GM21737 (cell line): ENCODE data around the gene KRTAP5-7.
"Not testable (repeated sequence)": the region's sequence is repeated elsewhere in the genome, so short reads cannot be mapped to it uniquely, and the experiment has no call there.

Source experiments
- ATAC-seq: cut with Tn5 transposase; IDR thresholded peaks from one replicate; pipeline ENCODE4 v1.9.1; 2021; ENCODE audit warnings: mild to moderate bottlenecking, moderate library complexity; ENCODE audit not compliant: unreplicated experiment

Gene KRTAP5-7, protein sequence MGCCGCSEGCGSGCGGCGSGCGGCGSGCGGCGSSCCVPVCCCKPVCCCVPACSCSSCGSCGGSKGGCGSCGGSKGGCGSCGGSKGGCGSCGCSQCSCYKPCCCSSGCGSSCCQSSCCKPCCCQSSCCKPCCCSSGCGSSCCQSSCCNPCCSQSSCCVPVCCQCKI

DNA sequence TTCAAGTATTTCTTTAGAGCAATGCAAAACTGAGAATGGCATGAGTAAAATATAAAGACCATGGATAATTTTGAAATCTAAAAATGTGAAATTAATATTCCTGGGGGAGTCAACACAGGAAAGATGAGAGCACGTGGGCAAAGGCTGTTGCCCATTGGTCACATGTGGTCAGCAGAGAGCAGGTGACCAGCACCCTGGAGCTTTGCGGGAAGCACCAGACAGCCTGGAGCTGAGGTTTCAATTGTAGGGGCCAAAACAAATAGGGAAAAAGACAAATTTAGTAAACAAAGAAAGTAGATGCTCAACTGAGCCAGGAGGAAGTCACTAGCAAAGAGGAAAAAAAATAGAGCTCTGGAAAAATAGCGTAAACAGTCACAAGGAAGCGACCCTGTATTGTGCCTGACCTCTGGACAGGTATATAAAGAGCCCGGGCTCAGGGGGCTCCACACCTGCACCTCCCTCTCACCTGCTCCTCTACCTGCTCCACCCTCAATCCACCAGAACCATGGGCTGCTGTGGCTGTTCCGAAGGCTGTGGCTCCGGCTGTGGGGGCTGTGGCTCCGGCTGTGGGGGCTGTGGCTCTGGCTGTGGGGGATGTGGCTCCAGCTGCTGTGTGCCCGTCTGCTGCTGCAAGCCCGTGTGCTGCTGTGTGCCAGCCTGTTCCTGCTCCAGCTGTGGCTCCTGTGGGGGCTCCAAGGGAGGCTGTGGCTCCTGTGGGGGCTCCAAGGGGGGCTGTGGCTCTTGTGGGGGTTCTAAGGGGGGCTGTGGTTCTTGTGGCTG lies at the start of gene KRTAP5-7:
KRTAP5-7 (plus strand) TSS at position 472 of the 780 bp plus-strand sequence; CDS start at position 506, 34 bp downstream.
- ATAC-seq = not testable (repeated sequence)

DNA sequence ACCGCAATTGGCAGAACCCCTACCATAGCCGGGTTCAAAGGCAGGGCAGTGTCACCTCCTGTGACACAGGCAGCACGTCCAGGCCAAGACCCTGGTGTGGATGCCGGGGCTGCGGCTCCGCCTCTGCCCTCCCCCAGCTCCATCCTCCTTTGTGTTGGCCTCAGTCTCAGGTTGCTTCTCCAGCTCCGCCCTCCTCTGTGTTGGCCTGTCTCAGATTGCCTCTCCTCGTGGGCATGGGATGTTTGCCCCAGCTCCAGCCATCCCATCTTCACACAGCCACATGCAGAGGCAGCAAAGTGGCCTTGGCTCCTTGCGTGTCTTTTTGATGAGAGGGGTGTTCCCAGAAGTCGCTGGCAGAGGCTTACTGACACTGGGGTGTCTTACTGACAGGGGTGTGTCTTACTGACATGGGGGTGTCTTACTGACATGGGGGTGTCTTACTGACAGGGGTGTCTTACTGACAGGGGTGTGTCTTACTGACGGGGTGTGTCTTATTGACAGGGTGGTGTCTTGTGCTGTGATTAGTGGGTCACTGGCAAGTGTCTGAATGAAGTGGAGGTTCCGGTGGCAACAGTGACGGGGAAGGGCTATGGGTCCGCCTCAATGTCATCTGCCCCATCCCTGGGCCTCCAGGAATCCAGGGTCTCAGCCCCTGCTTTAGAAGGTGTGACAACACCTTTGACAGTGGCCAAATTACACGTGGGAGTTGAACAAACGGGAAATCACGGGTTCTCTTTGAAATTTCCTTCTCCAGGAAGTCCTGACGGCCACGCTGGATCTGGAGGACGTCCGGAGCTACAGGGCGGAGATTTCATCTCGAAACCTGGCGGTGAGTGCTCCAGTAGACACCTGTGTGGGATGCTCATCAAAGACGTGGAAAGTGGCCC lies 49.2 kb upstream of the KRTAP5-7 start:
- ATAC-seq = no peak

DNA sequence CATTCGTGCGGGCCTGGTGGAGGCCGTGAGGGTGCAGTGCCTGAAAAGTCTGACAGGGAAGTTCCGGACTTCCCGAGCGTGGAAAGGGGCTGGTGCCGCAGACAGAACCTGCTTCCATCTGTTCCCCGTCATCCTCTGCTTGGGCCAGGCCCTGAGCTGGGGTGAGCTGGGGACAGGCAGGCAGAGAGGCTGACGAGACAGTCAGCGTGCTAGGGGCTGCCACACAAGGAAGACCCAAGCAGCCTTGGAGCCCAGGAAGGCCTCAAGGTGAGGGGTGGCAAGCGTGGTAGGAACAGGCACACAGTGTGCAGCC lies 48.6 kb upstream of the KRTAP5-7 start:
- no peak for ATAC-seq

DNA sequence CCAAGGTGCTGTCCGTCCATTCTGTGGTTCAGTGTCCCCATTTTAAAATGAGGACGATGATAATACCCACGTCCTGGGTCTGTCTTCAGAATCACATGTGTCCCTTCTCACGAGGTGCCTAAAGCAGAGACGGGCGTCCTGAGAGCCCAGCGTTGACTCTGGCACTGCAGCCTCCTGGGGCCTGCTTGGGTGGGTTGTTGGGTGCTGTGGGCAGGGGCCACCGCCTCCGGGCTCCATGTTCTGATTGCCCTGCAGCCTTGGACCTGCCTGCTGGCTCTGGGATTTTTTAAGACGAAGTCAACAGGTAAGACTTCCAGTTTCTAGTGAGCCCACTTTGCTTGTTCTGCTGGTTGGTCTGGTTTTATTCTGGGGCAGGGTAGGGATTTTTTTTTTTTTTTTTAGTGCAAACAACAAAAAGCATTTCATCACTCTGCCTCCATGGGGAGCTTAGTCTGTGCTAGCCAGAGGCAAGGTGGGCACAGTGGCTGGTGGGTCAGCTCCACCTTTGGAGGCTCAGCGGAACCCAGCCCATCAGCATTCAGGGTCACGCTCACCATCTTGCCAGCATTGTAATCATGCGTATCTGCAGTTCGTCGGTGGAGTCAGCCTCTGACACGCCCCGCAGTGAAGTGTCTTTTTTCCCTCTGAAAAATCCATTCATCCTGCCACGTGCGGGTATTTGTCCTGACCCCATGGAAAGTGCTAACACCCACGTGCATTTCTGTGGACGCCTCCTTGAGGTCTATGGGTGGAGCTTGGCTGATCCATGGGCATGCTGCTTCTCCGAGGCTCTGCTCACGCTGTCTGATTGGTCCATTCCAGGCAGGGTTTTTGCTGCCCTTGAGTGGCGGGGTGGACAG lies 45.7 kb upstream of the KRTAP5-7 start:
- ATAC-seq = no peak

DNA sequence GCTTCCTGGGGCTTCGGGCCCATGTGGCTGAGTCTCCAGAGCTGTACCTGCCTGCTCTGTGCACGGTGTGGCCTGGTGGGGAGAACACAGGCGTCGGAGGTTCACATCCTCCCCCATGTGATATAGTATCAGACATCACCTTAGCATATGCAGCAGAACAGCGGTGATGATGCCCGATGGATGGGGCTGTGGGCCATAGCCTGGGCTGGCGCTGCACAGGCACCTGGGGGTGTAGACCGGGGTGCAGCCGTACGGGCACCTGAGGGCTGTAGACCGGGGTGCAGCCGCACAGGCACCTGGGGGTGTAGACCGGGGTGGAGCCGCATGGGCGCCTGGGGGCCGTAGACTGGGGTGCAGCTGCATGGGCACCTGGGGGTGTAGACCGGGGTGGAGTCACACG lies 44.9 kb upstream of the KRTAP5-7 start:
- ATAC-seq = no peak

DNA sequence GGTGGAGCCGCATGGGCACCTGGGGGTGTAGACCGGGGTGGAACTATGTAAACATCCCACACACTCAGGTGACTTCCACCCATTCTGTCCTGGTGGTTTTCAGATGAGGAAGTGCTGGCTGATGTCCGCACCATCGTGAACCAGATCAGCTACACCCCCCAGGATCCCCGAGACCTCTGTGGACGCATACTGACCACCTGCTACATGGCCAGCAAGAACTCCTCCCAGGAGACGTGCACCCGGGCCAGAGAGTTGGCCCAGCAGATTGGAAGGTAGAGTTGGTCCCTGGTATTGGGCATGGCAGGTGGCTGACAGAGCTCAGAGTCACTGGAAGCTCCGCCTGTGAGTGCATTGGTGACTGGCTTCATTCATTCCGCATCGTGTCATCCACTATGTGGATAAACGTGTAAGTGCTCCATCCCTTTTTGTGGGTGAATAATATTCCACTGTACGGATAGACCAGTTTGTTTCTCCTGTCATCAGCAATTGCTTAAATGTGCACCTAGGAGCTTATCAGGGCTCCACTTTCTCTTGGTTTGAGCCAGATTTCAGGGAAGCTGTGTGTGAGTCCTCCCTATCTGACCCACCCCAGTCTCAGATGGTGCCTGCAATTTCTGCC lies 44.2 kb upstream of the KRTAP5-7 start:
- ATAC-seq = no peak

DNA sequence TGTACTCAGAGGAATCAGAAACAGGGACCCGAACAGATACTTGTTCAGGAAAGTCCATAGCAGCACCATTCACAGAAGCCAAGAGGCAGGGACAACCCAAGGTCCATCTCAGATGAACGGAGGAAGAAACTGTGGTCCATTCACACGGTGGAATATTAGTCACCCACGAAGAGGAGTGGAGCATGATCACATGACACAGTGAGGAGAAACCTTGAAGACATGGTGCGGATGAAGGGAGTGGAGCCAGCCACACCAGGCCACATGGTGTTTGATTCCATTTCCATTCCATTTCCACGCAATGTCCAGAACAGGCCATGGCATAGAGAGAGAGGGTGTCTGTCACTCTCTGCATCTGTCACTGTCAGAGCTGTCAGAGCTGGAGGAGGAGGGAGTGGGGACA lies 43.4 kb upstream of the KRTAP5-7 start:
- no peak for ATAC-seq

DNA sequence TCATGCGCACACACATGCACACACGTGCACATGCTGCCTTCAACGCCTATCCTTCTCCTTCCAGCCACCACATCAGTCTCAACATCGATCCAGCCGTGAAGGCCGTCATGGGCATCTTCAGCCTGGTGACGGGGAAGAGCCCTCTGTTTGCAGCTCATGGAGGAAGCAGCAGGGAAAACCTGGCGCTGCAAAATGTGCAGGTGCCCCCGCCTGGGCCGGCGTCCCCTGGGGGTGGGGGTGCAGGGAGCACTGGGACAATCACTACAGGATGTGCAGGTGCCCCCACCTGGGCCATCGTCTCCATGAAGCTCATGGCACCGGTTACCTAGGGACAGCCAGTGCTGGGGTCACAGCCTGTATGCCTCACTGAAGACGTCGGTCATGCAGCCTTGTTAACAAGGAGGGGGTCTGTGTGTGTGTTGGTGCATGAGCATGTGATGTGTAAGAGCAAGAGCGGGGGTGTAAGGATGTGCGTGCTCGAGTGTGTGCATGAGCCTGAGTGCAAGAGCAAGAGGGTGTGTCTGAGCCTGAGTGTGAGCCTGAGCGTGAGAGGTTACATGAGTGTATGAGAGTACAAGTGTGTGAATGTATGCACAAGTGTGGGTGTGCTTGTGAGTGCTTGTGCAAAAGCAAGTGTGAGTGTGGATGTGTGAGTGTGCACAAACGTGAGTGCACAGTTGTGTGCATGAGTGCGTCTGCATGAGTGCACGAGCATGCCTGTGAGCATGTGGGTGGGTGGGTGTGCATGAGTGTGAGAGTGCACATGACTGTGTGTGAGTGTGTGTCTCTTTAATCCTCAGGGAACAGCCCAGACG lies 42.6 kb upstream of the KRTAP5-7 start:
- ATAC-seq = no peak

DNA sequence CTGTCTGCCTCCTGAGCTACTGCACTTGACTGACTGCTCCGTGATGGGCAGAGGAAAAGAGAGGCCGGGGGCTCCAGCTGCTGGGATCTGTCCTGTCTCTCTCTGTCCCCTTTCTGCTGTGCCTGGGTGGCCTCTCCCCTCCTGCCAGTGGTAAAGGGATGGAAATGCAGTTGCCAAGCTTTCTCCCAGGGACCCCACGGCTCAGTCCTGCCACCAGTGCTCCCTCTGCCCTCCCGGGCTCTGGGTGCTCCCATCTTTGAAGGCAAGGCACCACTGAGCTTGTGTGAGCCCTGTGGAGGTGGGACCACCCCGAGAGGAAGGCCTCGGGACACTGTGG lies 42.0 kb upstream of the KRTAP5-7 start:
- no peak for ATAC-seq

DNA sequence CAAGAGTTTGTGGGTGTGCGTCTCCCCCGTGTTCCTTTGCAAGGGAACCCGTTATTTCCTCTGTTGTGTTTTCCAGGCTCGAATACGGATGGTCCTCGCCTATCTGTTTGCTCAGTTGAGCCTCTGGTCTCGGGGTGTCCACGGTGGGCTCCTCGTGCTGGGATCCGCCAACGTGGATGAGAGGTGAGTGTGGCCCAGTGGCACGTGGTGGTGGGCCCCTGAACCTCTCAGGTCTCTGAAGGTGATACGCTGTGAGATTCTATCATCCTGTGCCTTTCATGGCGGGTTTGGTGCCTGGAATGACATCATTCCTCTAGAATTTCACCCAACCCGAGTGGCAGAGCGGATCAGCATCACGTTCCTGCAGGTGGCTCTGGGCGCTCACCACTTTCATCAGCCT lies 41.6 kb upstream of the KRTAP5-7 start:
- ATAC-seq = no peak

DNA sequence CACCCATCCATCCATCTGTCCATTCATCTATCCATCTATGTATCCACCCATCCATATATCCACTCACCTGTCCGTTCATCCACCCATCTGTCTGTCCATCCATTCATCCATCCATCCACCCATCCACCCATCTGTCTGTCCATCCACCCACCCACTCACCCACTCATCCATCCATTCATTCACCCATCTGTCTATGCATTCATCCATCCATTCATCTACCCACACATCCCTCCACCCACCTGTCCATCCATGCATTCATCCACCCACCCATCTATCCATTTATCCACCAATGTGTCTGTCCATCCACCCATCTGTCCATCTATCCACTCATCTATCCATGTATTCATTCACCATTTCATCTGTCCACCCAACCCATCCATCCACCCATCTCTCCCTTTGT lies 40.7 kb upstream of the KRTAP5-7 start:
- no peak for ATAC-seq

DNA sequence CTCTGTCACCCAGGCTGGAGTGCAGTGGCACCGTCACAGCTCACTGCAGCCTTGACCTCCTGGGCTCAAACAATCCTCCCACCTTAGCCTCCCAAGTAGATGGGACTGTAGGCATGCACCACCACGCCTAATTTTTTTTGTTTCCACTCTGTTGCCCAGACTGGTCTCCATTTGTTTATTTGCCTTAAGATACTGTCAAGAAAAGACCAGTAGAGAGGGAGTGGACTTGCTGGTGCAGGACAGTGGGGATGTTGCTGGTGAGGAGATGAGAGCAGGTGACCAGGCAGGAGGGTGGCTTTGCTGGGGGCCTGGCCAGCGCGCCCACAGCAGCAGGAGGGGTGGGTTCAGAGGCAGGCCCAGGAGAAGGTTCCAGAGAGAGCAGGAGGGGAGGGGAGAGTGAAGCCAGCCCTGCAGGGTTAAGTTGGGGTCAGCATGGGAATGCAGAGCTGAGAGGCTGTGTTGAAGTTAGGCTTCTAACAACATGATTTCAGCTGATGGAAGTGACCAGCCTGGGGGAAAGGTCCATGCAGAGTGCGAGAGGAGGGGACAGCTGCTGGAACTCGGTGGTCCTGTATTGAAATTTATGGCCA lies 38.3 kb upstream of the KRTAP5-7 start:
- ATAC-seq = no peak

DNA sequence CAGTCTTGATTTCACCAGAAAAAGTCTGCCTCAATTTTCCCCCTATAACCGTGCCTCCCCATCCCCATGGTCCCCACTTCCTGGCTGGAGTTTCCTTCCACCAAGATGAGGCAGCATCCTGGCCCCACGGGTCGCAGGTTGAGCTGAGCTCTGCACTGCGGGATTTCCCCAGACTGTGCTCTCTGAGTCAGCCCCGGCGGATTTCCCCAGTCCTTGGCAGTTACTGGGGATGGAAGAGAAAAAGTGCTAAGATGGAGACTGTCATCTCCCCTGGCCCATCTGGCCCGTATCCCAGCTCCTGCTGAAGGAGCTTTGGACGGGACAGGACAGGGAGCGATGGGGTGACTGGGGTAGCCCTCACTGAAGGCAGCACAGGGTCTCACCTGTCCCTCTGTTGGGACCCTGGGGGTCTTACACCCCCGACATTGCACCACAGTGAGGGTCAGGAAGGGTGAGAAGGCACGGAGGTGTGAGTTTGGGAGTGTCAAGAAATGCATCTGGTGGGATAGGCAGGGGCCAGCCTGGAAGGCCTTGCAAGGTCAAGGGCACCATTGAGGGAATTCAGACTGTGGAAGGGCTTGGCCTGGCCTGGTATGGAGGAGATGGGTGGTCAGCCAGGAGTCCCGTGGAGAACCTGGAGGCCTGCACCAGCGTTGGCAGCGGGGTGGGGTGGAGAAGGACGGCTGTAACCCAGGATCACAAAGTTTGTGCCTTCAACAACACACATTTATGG lies 37.6 kb upstream of the KRTAP5-7 start:
- no peak for ATAC-seq

DNA sequence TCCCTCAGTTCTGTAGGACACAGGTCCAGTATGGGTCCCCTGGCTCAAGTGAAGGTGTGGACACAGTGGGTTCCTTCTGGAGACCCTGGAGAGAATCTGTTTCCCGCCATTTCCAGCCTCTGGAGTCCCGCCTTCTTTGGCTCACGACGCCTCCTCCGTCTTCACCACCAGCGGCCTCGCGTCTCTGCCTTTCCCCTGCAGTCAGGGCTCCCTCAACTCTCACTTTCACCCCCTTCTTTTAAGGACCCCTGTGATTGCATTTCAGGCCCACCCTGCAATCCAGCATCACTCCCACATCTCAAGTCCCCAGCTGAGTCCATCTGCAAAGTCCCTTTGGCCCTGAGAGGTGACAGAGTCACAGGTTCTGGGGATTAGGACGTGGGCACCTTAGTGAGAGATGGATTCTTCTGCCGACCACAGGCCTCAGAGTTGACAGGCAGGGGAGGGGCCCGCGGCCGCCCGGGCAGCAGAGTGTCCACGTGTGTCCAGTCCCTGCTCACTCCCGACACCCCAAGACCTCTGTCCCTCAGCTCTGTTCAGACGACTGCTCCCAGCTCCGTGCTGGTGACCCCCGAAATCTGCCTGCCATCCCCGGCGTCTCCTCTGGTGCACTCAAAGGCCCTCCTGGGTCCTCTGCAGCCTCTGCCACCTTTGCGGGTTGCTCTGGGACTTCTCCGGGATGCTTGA lies 36.9 kb upstream of the KRTAP5-7 start:
- ATAC-seq = no peak

DNA sequence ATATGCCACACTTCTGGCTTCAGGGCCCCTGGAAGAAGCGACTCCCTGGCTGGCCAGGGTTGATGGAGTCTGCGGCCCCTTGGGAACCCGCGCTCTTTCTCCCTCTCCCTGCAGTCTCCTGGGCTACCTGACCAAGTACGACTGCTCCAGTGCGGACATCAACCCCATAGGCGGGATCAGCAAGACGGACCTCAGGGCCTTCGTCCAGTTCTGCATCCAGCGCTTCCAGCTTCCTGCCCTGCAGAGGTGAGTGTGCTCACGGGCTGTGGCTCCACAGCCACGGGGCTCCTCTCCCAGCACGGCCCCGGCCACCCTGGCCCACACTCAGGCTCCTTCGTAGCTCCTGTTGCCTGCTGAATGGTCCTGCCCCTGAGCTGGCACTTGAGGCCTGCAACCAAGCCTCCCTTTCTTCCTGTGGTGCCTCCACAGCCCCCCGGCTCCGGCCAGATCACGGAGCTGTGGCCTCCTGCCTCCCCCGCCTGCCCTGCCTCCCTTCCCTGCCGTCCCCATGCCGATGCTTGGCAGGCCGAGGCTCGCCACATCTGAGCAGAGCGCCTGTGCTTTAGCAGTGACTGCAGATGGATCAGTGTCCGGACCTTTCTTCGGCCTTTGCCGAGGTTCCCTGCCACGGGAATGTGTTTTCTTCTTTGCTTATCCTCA lies 36.2 kb upstream of the KRTAP5-7 start:
- no peak for ATAC-seq

DNA sequence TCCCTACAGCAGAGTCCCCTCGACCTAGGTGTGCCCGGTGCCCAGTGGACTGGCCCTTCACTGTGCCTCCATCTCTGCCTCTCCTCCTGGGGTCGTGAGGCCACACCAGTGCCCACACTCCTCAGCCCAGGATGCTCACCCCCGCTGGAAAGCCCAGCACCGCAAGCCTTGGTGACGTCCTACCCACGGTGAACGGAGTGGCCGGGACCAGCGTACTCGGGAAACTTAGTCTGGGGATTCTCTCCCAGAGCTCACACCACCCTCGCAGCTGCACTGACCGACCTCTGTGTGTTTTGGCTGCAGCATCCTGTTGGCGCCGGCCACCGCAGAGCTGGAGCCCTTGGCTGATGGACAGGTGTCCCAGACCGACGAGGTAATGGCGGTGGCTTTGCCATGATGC lies 35.5 kb upstream of the KRTAP5-7 start:
- no peak for ATAC-seq

DNA sequence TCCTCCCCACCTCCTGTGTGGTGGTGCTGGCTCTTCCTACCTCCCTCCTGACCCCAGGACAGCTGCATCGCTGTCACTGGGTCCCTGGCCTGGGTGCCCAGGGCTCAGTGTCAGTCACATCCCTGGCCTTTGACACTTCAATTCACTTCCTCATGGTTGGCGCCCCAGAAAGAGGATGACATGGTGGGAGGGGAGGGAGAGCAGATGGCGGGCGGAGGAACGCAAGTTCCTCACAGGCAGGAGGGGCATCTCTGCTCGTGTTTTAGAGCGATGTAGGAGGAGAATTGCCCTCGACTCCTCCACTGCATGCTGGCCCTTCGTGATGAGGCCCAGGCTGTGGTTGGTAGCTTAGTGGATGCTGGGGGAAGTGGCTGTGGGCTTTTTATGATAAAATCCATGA lies 35.1 kb upstream of the KRTAP5-7 start:
- no peak for ATAC-seq
